HepG2 (cell line): ENCODE measurements around the gene TMEM255B. TPM values are rescaled to one million over a fixed set of nuclear protein-coding genes. Genes with fewer than 3 reads are reported as not detected.

Source experiments
- ATAC-seq: fragments of 200-7000 bp; cut with Tn5 transposase; 3 replicates; pipeline ENCODE4 v1.9.1; 2020; ENCODE audit warnings: mild to moderate bottlenecking, moderate library complexity
- BruUV-seq: library from RNA; stranded (reverse); fragments of 400-500 nt; replicated peaks from 2 replicates; lab custom pipeline; 2021; lab: Mats Ljungman, UMichigan
- CTCF ChIA-PET: fragments of 300-600 bp; formaldehyde crosslinking; extraction: SDS; loops from one replicate; lab custom pipeline; 2021; ENCODE audit warnings: low total read pairs, inconsistent platforms, low intra/inter-chr PET ratio; lab: Yijun Ruan, JAX
- POLR2A ChIA-PET: fragments of 350-600 bp; sonication (Branson Sonifier 250); formaldehyde crosslinking; loops from one replicate; lab custom pipeline; 2020; ENCODE audit warnings: antibody characterized with exemption, inconsistent platforms; lab: Yijun Ruan, JAX
- DNase-seq: peaks from one replicate; pipeline ENCODE4 v3.0.0-alpha.2; 2015; ENCODE audit warnings: low spot score
- FAIRE-seq: peaks from 3 replicates; lab custom pipeline; 2011; peaks lifted over from hg19 to GRCh38; lab: Jason Lieb, UNC
- H2AFZ ChIP-seq: one replicate; pipeline ENCODE4 v1.6.1; 2011; ENCODE audit warnings: low read length, inconsistent platforms
- H3K27ac ChIP-seq: fragments of 300-600 bp; 3 replicates; pipeline ENCODE4 v1.8.0; 2011; ENCODE audit warnings: mixed run types, mild to moderate bottlenecking, mixed read lengths, low read length, inconsistent platforms; ENCODE audit not compliant: insufficient read depth; ENCODE audit errors: extremely low read length
- H3K27me3 ChIP-seq, 2 experiments: fragments of 200-600 bp in 1 of 2; 2 replicates in 1 of 2; 3 replicates in 1 of 2; pipeline versions ENCODE4 v1.6.0 to v1.8.0; 2011; ENCODE audit warnings: low read length in 2 of 2, mild to moderate bottlenecking in 2 of 2, moderate library complexity in 2 of 2, inconsistent platforms in 1 of 2; ENCODE audit not compliant: insufficient read depth in 2 of 2, control insufficient read depth in 1 of 2
- H3K36me3 ChIP-seq, 2 experiments: fragments of 200-600 bp in 1 of 2; replicated peaks in 1 of 2; 2 replicates in 1 of 2; 3 replicates in 1 of 2; pipeline versions ENCODE4 v1.5.1 to v1.8.0; 2011; ENCODE audit warnings: low read length in 2 of 2, inconsistent platforms in 1 of 2; ENCODE audit not compliant: insufficient read depth in 2 of 2, control insufficient read depth in 1 of 2
- H3K4me1 ChIP-seq: 2 replicates; pipeline ENCODE4 v1.5.1; 2012; ENCODE audit warnings: low read length, inconsistent platforms; ENCODE audit not compliant: insufficient read depth
- H3K4me2 ChIP-seq: 2 replicates; pipeline ENCODE4 v1.6.0; 2011; ENCODE audit warnings: low read depth, low read length, inconsistent platforms
- H3K4me3 ChIP-seq, 3 experiments: fragments of 200-600 bp in 1 of 3; sonication (generic), shearing (Covaris generic) in 1 of 3; replicated peaks in 1 of 3; 2 replicates each; pipeline ENCODE4 v1.5.1; 2011 to 2016; ENCODE audit warnings: low read length in 3 of 3, inconsistent platforms in 2 of 3, low read depth in 2 of 3, mild to moderate bottlenecking in 2 of 3, control low read depth in 1 of 3, mixed read lengths in 1 of 3; ENCODE audit not compliant: insufficient read depth in 1 of 3
- H3K79me2 ChIP-seq: one replicate; pipeline ENCODE4 v1.6.1; 2011; ENCODE audit warnings: low read length, inconsistent platforms; ENCODE audit not compliant: insufficient read depth
- H3K9ac ChIP-seq: 2 replicates; pipeline ENCODE4 v1.6.0; 2011; ENCODE audit warnings: mild to moderate bottlenecking, low read depth, low read length, inconsistent platforms; ENCODE audit not compliant: insufficient read depth
- H3K9me3 ChIP-seq: 2 replicates; pipeline ENCODE4 v1.5.1; 2012; ENCODE audit warnings: mild to moderate bottlenecking, low read length
- H4K20me1 ChIP-seq: 2 replicates; pipeline ENCODE4 v1.6.0; 2011; ENCODE audit warnings: inconsistent platforms, mild to moderate bottlenecking, low read length, moderate library complexity; ENCODE audit not compliant: insufficient read depth
- HES4 ChIP-seq: sonication (generic); formaldehyde crosslinking; IDR thresholded peaks from 2 replicates; pipeline ENCODE4 v1.9.0; 2021; ENCODE audit warnings: mild to moderate bottlenecking, missing genetic modification reagents, borderline replicate concordance
- MXD4 ChIP-seq: IDR thresholded peaks from 2 replicates; pipeline ENCODE4 v1.6.1; 2016; ENCODE audit warnings: mild to moderate bottlenecking, missing biosample characterization, missing genetic modification reagents
- SNRNP70 ChIP-seq: fragments of 200-400 bp; formaldehyde crosslinking; IDR thresholded peaks from 2 replicates; pipeline ENCODE4 v1.6.1; 2017; ENCODE audit warnings: mild to moderate bottlenecking, low read depth, low read length, moderate library complexity
- ZNF333 ChIP-seq: sonication (generic); formaldehyde crosslinking; IDR thresholded peaks from 2 replicates; pipeline ENCODE4 v1.4.0; 2020; ENCODE audit warnings: mild to moderate bottlenecking, missing genetic modification reagents, borderline replicate concordance
- ZNF34 ChIP-seq: sonication (generic); formaldehyde crosslinking; IDR thresholded peaks from 2 replicates; pipeline ENCODE4 v1.4.0; 2020; ENCODE audit warnings: mild to moderate bottlenecking, missing genetic modification reagents, borderline replicate concordance
- ZNF747 ChIP-seq: sonication (generic); formaldehyde crosslinking; IDR thresholded peaks from 2 replicates; pipeline ENCODE4 v1.8.1; 2023; ENCODE audit warnings: missing genetic modification reagents, mild to moderate bottlenecking, borderline replicate concordance
- ZNF772 ChIP-seq: sonication (generic); formaldehyde crosslinking; IDR thresholded peaks from 2 replicates; pipeline ENCODE4 v1.5.0; 2020; ENCODE audit warnings: mild to moderate bottlenecking, missing genetic modification reagents
- ZNF790 ChIP-seq: sonication (generic); formaldehyde crosslinking; IDR thresholded peaks from 2 replicates; pipeline ENCODE4 v1.8.0; 2022; ENCODE audit warnings: missing genetic modification reagents, mild to moderate bottlenecking, borderline replicate concordance
- whole genome bisulfite sequencing: methylation state at CpG from one replicate; pipeline ENCODE4 v1.1.6; 2017; ENCODE audit warnings: low lambda C conversion rate; 5-methylcytosine and 5-hydroxymethylcytosine counted together
- in situ Hi-C: cut with HindIII; loops from 2 replicates; pipeline ENCODE4 v1.10.0; 2017; ENCODE audit warnings: low pct_unique_long_range_greater_than_20kb; ENCODE audit not compliant: extremely low pct_ligation_motif_present
- intact Hi-C: fragments of 100-400 bp; cut with micrococcal nuclease; formaldehyde crosslinking; loops from one replicate; pipeline ENCODE4 v1.10.0; 2022; ENCODE audit not compliant: unreplicated experiment
- polyA plus RNA-seq, 8 experiments: library from polyadenylated mRNA; depleted of rRNA in 3 of 8; stranded (reverse) in 7 of 8; unstranded in 1 of 8; fragments of >200 nt; fragmentation: Illumina TruSeq in 4 of 8; extraction: Trizol in 4 of 8; gene quantifications; 2 replicates each; pipeline versions ENCODE4 v1.2.1 to v1.2.3, GENCODE V29; 2011 to 2016; ENCODE audit warnings: low read depth in 4 of 8, missing spikeins in 1 of 8, mixed read lengths in 1 of 8; ENCODE audit not compliant: insufficient read depth in 1 of 8
- total RNA-seq, 5 experiments: library from RNA; depleted of rRNA; stranded (reverse); fragments of >200 nt; fragmentation: Illumina TruSeq; extraction: Trizol; gene quantifications; 2 replicates each; pipeline ENCODE4 v1.2.3, GENCODE V29; 2016; ENCODE audit warnings: low read depth in 1 of 5
- TF ChIP-seq, protein P1 (sequence below): sonication (generic); formaldehyde crosslinking; IDR thresholded peaks from 2 replicates; pipeline ENCODE4 v1.8.1; 2023; ENCODE audit warnings: missing genetic modification reagents, mild to moderate bottlenecking, borderline replicate concordance
- TF ChIP-seq, protein P2 (sequence below): sonication (generic); formaldehyde crosslinking; IDR thresholded peaks from 2 replicates; pipeline ENCODE4 v1.4.0; 2020; ENCODE audit warnings: mild to moderate bottlenecking, missing genetic modification reagents
- TF ChIP-seq, protein P3 (sequence below): sonication (generic); formaldehyde crosslinking; IDR thresholded peaks from 2 replicates; pipeline ENCODE4 v1.5.1; 2020; ENCODE audit warnings: missing genetic modification reagents, mild to moderate bottlenecking, borderline replicate concordance
- TF ChIP-seq, protein P4 (sequence below): sonication (generic); formaldehyde crosslinking; IDR thresholded peaks from 2 replicates; pipeline ENCODE4 v1.8.1; 2023; ENCODE audit warnings: mild to moderate bottlenecking, missing genetic modification reagents, borderline replicate concordance
- TF ChIP-seq, protein P5 (sequence below), 2 experiments: sonication (generic) in 1 of 2; formaldehyde crosslinking in 1 of 2; IDR thresholded peaks; 2 replicates each; pipeline versions ENCODE4 v1.4.0 to v1.6.1; 2016 to 2020; ENCODE audit warnings: borderline replicate concordance in 1 of 2, low read depth in 1 of 2, mild to moderate bottlenecking in 1 of 2, missing genetic modification reagents in 1 of 2

The TMEM255B gene
- total and polyA plus RNA-seq, 2 of the 13 experiments (the other 11 are each of a cell fraction or from before 2014, with no cell fraction given), result not detected

DNA sequence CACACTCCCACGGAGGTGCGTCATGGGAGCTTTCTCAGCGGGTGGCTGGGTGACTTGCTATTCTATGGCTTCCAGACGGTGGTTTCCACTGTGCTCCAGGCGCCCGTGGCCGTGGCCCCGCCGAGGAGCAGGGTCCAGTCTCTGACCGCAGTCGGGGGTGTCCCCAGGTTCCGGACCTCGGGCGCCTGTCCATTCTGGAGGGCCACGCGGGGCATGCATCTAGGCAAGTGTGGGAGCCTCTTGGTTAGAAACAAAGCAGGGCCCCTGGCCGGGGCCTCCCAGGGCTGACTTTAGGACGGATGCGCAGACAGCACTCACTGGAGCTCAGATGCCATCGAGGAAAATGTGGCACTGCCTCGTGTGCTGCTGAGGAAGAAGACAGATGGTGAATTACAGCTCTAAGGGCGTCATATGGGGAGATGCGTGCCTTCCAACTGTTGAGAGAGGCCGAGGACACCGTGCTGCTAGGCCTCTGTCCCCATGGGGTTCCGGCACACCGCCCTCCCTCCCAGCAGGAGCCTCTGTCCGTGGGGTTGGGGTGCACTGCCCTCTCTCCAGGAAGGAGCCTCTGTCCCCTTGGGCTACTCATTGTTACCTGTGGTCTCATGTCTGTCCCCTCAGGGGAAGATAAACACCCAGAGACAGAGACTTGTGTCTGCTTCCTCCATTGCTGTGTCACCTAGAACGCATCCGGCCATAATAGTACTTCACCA lies 38.1 kb downstream of the TMEM255B start:
- Histone ChIP-seq H3K27ac (no peak overlapping the region), H3K36me3 (no peaks in the 10 kb centered on the region), H3K4me3 (no peak overlapping the region), H3K4me2 (no peak overlapping the region), H3K9me3 (no peaks in the 10 kb centered on the region), H4K20me1 (no peaks in the 10 kb centered on the region), H3K9ac (no peak overlapping the region), H3K79me2 (no peaks in the 10 kb centered on the region), H3K4me1 (peaks cover 7% of the 10 kb centered on the region; the same call in 1 of the 2 replicates), H2AFZ (no peak overlapping the region), H3K27me3 (peaks cover 4 to 48% of the 10 kb centered on the region in 2 experiments; a peak in 4 of 5 replicates)
- ATAC-seq (no peak), FAIRE-seq (no peak), DNase-seq (no peak)
- TF ChIP-seq, protein P1, sequence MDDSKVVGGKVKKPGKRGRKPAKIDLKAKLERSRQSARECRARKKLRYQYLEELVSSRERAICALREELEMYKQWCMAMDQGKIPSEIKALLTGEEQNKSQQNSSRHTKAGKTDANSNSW (CRISPR knock-in tag), result no peak
- TF ChIP-seq ZNF333 (CRISPR knock-in tag), result no peak
- TF ChIP-seq ZNF772 (CRISPR knock-in tag), result no peak
- no peak for TF ChIP-seq ZNF790 (CRISPR knock-in tag)
- TF ChIP-seq ZNF34 (CRISPR knock-in tag), result no peak
- TF ChIP-seq, protein P2, sequence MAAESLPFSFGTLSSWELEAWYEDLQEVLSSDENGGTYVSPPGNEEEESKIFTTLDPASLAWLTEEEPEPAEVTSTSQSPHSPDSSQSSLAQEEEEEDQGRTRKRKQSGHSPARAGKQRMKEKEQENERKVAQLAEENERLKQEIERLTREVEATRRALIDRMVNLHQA (CRISPR knock-in tag), result no peak
- TF ChIP-seq, protein P3, sequence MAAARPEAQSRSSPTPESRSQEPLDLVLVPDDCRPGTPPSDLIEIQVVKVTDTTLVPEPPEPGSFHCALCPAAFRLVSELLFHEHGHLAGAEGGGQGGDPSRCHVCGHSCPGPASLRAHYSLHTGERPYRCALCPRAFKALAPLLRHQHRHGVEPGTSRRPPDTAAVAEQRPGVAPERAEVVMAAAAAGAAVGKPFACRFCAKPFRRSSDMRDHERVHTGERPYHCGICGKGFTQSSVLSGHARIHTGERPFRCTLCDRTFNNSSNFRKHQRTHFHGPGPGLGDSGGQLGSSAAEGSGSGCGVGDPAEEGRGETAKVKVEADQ (CRISPR knock-in tag), result no peak
- TF ChIP-seq HES4 (CRISPR knock-in tag), result no peak
- TF ChIP-seq MXD4 (CRISPR knock-in tag), result no peak
- TF ChIP-seq, protein P4, sequence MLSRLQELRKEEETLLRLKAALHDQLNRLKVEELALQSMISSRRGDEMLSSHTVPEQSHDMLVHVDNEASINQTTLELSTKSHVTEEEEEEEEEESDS (CRISPR knock-in tag), result no peak
- TF ChIP-seq SNRNP70, result no peak
- TF ChIP-seq ZNF747 (CRISPR knock-in tag), result no peak
- TF ChIP-seq, protein P5, sequence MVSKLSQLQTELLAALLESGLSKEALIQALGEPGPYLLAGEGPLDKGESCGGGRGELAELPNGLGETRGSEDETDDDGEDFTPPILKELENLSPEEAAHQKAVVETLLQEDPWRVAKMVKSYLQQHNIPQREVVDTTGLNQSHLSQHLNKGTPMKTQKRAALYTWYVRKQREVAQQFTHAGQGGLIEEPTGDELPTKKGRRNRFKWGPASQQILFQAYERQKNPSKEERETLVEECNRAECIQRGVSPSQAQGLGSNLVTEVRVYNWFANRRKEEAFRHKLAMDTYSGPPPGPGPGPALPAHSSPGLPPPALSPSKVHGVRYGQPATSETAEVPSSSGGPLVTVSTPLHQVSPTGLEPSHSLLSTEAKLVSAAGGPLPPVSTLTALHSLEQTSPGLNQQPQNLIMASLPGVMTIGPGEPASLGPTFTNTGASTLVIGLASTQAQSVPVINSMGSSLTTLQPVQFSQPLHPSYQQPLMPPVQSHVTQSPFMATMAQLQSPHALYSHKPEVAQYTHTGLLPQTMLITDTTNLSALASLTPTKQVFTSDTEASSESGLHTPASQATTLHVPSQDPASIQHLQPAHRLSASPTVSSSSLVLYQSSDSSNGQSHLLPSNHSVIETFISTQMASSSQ (IDR thresholded peaks at IDR 0.05; ENCODE audit: low read depth), result no peak
- TF ChIP-seq, protein P5 (CRISPR knock-in tag; IDR thresholded peaks at IDR 0.05; ENCODE audit: borderline replicate concordance), result no peak
- CTCF ChIA-PET, result no interaction called here
- no TSS peak for BruUV-seq
- POLR2A ChIA-PET, result no interaction called here
- intact Hi-C loops (no loop called here), in situ Hi-C loops (no loop called here)
- 51% methylated on average over 14 of the region's 30 CpGs for WGBS
